Tibial nerve (tissue), 4 donors: Measurements from ENCODE around the gene LARP1. TPM values are rescaled to one million over a fixed set of nuclear protein-coding genes. Genes with fewer than 3 reads are reported as not detected.
"Not testable (repeated sequence)": the region's sequence is repeated elsewhere in the genome, so short reads cannot be mapped to it uniquely, and the experiment has no call there.

ENCODE experiments used
- DNase-seq, 2 donors: peaks; one replicate each; pipeline ENCODE4 v3.0.0-alpha.2; 2019; ENCODE audit warnings: low spot score in 2 of 2
- H3K27ac ChIP-seq, 4 donors: fragments of 200-600 bp; sonication (generic) in 3 of 4; one replicate each; pipeline ENCODE4 v1.5.1; 2017 to 2019; ENCODE audit warnings: mild to moderate bottlenecking in 1 of 4
- H3K27me3 ChIP-seq, 2 donors: fragments of 200-600 bp; sonication (generic) in 1 of 2; one replicate each; pipeline versions ENCODE4 v1.5.1 to v1.6.0; 2017 to 2019
- H3K36me3 ChIP-seq, 3 donors: fragments of 200-600 bp; sonication (generic); one replicate each; pipeline ENCODE4 v1.5.1; 2018 to 2019
- H3K4me1 ChIP-seq, 4 donors: fragments of 200-600 bp; sonication (generic) in 3 of 4; one replicate each; pipeline ENCODE4 v1.5.1; 2017 to 2019
- H3K4me3 ChIP-seq, 4 donors: fragments of 200-600 bp; sonication (generic) in 3 of 4; one replicate each; pipeline ENCODE4 v1.5.1; 2017 to 2019; ENCODE audit warnings: mild to moderate bottlenecking in 1 of 4, moderate library complexity in 1 of 4
- H3K9me3 ChIP-seq, 4 donors: fragments of 200-600 bp; sonication (generic) in 3 of 4; one replicate each; pipeline ENCODE4 v1.5.1; 2017 to 2019
- EP300 ChIP-seq, 2 donors: sonication (generic); formaldehyde crosslinking; IDR thresholded peaks; one replicate each; pipeline ENCODE4 v1.6.1; 2017; ENCODE audit warnings: antibody characterized with exemption in 2 of 2, mild to moderate bottlenecking in 1 of 2
- POLR2A ChIP-seq, 2 donors: fragments of 450-650 bp; IDR thresholded peaks; one replicate each; pipeline ENCODE4 v1.6.1; 2017; ENCODE audit warnings: antibody characterized with exemption in 2 of 2, mild to moderate bottlenecking in 2 of 2, moderate library complexity in 2 of 2
- WGBS, 2 donors: methylation state at CpG; one replicate each; pipeline ENCODE4 v1.1.5; 2018; 5-methylcytosine and 5-hydroxymethylcytosine counted together
- total RNA-seq, 4 donors: library from RNA; depleted of rRNA; stranded (reverse); fragments of >200 nt; gene quantifications; one replicate each; pipeline ENCODE4 v1.1.0, GENCODE V29; 2016
- TF ChIP-seq, protein P1 (sequence below), 5 experiments: fragments of 200-600 bp in 3 of 5; fragments of 450-650 bp in 2 of 5; sonication (generic) in 3 of 5; IDR thresholded peaks; one replicate each; pipeline ENCODE4 v1.5.1; 2016 to 2019; ENCODE audit warnings: antibody characterized with exemption in 5 of 5, mild to moderate bottlenecking in 3 of 5, moderate library complexity in 2 of 5

Gene LARP1
- total RNA-seq, 4 donors from 2014 or later, result 114 to 166 (median 144) TPM

DNA sequence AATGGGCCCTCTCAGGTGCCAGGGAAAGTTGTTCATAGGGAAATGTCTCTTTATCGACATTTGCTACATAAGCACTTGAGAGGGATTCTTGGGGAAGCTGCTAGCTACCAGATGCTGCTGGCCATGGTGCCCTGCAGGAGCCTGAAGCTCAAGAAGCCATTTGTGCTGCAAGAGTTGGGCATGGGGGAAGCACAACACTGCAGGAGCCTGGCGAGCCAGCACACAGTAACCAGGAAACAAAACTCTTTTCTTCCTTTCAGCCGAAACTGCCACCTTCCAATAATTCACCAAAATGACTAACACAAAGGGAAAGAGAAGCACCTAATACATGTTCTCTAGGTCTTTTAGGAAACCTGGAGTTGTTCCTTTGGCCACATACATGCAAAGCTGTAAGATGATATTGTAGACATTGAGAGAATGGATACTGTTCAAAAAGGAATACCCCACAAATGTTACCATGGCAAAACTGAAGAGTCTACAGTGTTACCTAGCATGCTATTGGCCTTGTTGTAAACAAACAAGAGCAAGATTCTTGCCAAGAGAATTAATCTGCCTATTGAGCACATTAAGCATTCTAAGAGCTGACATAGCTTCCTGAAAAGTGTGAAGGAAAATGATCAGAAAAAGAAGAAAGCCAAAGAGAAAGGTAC is 26.1 kb upstream of the LARP1 start:
- Histone ChIP-seq H3K27me3 (no peaks in the 10 kb centered on the region), H3K4me3 (no peak overlapping the region), H3K4me1 (no peaks in the 10 kb centered on the region), H3K27ac (no peak overlapping the region), H3K9me3 (no peaks in the 10 kb centered on the region), H3K36me3 (peaks cover 0 to 10% (median 0%) of the 10 kb centered on the region in 3 donors)
- TF ChIP-seq POLR2A (IDR thresholded peaks at IDR 0.05), result no peak
- TF ChIP-seq, protein P1, sequence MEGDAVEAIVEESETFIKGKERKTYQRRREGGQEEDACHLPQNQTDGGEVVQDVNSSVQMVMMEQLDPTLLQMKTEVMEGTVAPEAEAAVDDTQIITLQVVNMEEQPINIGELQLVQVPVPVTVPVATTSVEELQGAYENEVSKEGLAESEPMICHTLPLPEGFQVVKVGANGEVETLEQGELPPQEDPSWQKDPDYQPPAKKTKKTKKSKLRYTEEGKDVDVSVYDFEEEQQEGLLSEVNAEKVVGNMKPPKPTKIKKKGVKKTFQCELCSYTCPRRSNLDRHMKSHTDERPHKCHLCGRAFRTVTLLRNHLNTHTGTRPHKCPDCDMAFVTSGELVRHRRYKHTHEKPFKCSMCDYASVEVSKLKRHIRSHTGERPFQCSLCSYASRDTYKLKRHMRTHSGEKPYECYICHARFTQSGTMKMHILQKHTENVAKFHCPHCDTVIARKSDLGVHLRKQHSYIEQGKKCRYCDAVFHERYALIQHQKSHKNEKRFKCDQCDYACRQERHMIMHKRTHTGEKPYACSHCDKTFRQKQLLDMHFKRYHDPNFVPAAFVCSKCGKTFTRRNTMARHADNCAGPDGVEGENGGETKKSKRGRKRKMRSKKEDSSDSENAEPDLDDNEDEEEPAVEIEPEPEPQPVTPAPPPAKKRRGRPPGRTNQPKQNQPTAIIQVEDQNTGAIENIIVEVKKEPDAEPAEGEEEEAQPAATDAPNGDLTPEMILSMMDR (IDR thresholded peaks at IDR 0.05), result no peak
- no peak for TF ChIP-seq EP300 (IDR thresholded peaks at IDR 0.05)
- no peak for DNase-seq
- WGBS, 2 donors, result 86 to 94% methylated on average over 3 of the region's 3 CpGs

DNA sequence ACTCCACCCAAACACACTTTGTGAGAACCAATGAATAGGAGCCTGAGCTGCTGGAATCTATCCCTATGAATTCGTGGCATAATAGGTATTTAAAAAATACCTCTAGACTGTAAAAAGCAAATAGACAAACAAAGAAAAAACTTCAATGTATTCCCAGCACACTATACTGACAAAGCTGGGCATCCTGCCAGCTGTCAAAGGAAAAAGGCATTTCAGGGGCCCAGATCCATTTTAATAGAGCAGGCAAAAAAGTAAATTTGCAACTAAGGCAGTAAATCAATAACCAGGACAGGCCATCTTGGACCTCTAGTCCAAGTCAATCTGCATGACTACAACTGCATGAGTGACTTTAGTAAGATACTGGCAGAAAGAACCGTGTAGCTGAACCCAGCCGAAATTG is 25.6 kb upstream of the LARP1 start:
- no peak for TF ChIP-seq POLR2A (IDR thresholded peaks at IDR 0.05)
- DNase-seq, result no peak
- Histone ChIP-seq H3K27me3 (no peaks in the 10 kb centered on the region), H3K9me3 (no peaks in the 10 kb centered on the region), H3K27ac (no peak overlapping the region), H3K36me3 (peaks cover 0 to 10% (median 0%) of the 10 kb centered on the region in 3 donors), H3K4me1 (no peaks in the 10 kb centered on the region), H3K4me3 (no peak overlapping the region)
- 71 to 76% methylated on average over 3 of the region's 3 CpGs for WGBS, 2 donors

DNA sequence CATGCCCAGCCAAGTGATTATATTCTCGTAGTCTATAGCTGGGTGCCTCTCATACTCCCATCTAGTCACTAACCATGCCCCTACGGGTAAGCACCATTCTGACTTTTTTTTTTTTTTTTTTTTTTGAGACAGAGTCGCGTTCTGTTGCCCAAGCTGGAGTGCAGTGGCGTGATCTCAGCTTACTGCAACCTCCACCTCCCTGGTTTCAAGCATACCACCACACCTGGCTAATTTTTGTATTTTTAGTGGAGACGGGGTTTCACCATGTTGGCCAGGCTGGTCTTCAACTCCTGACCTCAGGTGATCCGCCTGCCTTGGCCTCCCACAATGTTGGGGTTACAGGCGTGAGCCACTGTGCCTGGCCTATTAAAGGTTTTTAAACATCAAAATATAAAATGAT is 24.4 kb upstream of the LARP1 start:
- not testable (repeated sequence) for H3K4me3 ChIP-seq, H3K27ac ChIP-seq, DNase-seq, H3K9me3 ChIP-seq, H3K27me3 ChIP-seq, H3K36me3 ChIP-seq, H3K4me1 ChIP-seq
- 95% methylated on average over 8 of the region's 8 CpGs for WGBS, 2 donors

DNA sequence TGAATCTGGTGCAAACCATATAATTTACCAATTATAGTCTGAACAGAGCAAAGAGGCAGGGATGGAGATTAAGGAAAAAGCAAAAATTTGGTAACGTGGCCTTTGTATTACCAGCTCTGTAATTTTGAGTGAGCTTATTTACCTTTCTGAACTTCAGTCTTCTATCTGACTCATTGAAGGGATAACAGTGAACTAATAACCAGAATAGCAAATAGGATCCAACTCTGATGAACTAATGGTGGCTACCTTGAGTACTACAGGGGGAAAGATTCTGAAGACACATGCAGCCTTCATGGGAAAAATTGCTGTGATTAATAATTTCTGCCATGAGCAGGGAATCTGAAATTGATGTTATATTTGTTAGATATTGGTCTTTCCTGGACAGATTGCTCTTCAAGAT is 23.0 kb upstream of the LARP1 start:
- no peak for TF ChIP-seq EP300 (IDR thresholded peaks at IDR 0.05)
- no peak for TF ChIP-seq POLR2A (IDR thresholded peaks at IDR 0.05)
- TF ChIP-seq, protein P1 (IDR thresholded peaks at IDR 0.05), result no peak
- 97 to 98% methylated on average over 1 of the region's 1 CpG for WGBS, 2 donors
- no peak overlapping the region for H3K4me3 ChIP-seq
- peaks cover 0 to 10% (median 0%) of the 10 kb centered on the region in 3 donors for H3K36me3 ChIP-seq
- H3K9me3 ChIP-seq, result no peaks in the 10 kb centered on the region
- H3K27me3 ChIP-seq, result no peaks in the 10 kb centered on the region
- DNase-seq, result no peak
- no peak overlapping the region for H3K27ac ChIP-seq
- H3K4me1 ChIP-seq, result no peaks in the 10 kb centered on the region

DNA sequence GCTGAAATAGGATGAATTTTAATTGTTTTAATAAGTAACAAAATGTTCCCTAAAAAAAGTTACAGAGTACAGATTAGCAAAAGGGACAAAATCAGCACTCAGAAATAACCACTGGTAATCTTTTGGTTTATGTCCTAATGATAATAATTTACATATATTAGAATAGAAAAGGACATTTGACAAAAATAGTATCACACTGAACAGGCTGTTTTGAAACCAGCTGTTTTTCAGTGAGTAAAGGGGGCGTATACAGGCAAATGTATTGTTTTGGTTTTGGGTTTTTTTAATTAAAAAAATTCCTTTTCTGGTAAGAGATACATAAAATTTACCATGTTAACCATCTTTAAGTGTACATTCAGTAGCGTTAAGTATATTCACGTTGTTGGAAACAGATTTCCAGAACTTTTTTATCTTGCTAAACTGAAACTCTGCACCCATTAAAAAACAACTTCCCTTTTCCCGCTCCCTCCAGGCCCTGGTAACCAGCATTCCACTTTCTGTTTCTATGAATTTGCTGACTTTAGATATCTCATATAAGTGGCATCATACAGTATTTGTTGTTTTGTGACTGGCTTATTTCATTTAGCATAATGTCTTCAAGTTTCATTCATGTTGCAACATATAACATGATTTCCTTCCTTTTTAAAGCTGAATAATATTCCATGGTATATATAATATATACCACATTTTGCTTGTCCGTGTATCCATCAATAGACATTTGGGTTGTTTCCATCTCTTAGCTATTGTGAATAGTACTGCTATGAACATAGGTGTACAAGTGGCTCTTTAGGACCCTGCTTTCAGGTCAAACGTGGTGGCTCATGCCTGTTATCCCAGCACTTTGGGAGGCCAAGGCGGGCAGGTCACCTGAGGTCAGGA is 20.6 kb upstream of the LARP1 start:
- H3K36me3 ChIP-seq, result no peaks in the 10 kb centered on the region
- 75 to 76% methylated on average over 7 of the region's 7 CpGs for WGBS, 2 donors

DNA sequence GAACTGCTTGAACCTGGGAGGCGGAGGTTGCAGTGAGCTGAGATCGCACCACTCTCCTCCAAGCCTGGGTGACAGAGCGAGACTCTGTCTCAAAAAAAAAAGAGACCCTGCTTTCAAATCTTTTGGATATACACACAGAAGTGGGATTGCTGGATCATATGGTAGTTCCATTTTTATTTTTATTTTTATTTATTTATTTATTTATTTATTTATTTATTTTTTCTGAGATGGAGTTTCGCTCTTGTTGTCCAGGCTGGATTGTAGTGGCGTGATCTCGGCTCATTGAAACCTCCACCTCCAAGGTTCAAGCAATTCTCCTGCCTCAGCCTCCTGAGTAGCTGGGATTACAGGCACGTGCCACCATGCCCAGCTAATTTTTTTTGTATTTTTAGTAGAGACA is 19.8 kb upstream of the LARP1 start:
- H3K36me3 ChIP-seq, H3K27ac ChIP-seq, H3K9me3 ChIP-seq, H3K4me1 ChIP-seq, H3K27me3 ChIP-seq, DNase-seq, H3K4me3 ChIP-seq: not testable (repeated sequence)
- 98 to 99% methylated on average over 7 of the region's 7 CpGs for WGBS, 2 donors

More for the DNA sequence above, 20.6 kb upstream of the LARP1 start:
- Histone ChIP-seq H3K9me3 (no peaks in the 10 kb centered on the region), H3K4me1 (no peaks in the 10 kb centered on the region), H3K4me3 (no peak overlapping the region), H3K27me3 (no peaks in the 10 kb centered on the region), H3K27ac (no peak overlapping the region)
- no peak for DNase-seq
- TF ChIP-seq EP300 (IDR thresholded peaks at IDR 0.05) (no peak), POLR2A (IDR thresholded peaks at IDR 0.05) (no peak)
- TF ChIP-seq, protein P1 (IDR thresholded peaks at IDR 0.05), result no peak

DNA sequence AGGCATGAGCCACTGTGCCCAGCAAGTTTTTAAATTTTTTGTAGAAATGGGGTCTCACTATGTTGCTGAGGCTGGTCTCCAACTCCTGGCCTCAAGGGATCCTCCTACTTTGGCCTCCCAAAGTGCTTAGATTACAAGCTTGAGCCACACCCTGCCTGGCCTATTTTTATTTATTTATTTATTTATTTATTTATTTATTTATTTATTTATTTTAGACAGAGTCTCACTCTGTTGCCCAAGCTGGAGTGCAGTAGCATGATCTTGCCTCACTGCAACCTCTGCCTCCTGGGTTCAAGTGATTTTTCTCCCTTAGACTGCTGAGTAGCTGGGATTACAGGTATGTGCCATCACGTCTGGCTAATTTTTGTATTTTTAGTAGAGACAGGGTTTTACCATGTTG is 18.8 kb upstream of the LARP1 start:
- not testable (repeated sequence) for DNase-seq, H3K27me3 ChIP-seq, H3K27ac ChIP-seq, H3K4me3 ChIP-seq, H3K36me3 ChIP-seq, H3K9me3 ChIP-seq
- H3K4me1 ChIP-seq, result peaks cover 0 to 11% (median 4%) of the 10 kb centered on the region in 4 donors
- WGBS, 2 donors, result 100% methylated on average over 1 of the region's 1 CpG
